ENCODE results near the gene PRKG1. TPM values are rescaled to one million over a fixed set of nuclear protein-coding genes. Genes with fewer than 3 reads are reported as not detected.

PRKG1 gene
- total RNA-seq, 2 donors from 2014 or later, result 0.42 TPM; not detected in 1

Other genes starting within 250 kb of the PRKG1 start
- gene A1CF, start 188.9 kb upstream of the PRKG1 start, total RNA-seq, result not detected